Neutrophil (primary cell): Measurements from ENCODE around the gene RSF1.

Experiments
- H3K27ac ChIP-seq: fragments of 200-600 bp; sonication (generic); 2 replicates; pipeline ENCODE4 v1.5.1; 2016; ENCODE audit warnings: mild to moderate bottlenecking, moderate library complexity
- H3K27me3 ChIP-seq: fragments of 200-600 bp; sonication (generic); 2 replicates; pipeline ENCODE4 v1.6.0; 2016; ENCODE audit warnings: mild to moderate bottlenecking
- H3K36me3 ChIP-seq: fragments of 200-600 bp; sonication (generic); 2 replicates; pipeline ENCODE4 v1.5.1; 2017
- H3K4me1 ChIP-seq, 2 experiments: fragments of 200-600 bp in 1 of 2; sonication (generic) in 1 of 2; 1 replicate in 1 of 2; 2 replicates in 1 of 2; pipeline versions ENCODE4 v1.5.1 to v1.6.1; 2013 to 2016; ENCODE audit warnings: low read depth in 1 of 2, low read length in 1 of 2, mild to moderate bottlenecking in 1 of 2, moderate library complexity in 1 of 2; ENCODE audit not compliant: control insufficient read depth in 1 of 2, insufficient read depth in 1 of 2
- H3K4me3 ChIP-seq, 2 experiments: fragments of 200-600 bp in 1 of 2; sonication (generic) in 1 of 2; 1 replicate in 1 of 2; 2 replicates in 1 of 2; pipeline ENCODE4 v1.5.1; 2013 to 2016; ENCODE audit warnings: low read depth in 1 of 2, low read length in 1 of 2, mild to moderate bottlenecking in 1 of 2, moderate library complexity in 1 of 2
- H3K9me3 ChIP-seq: fragments of 200-600 bp; sonication (generic); 2 replicates; pipeline ENCODE4 v1.5.1; 2016
- CTCF ChIP-seq: fragments of 200-600 bp; sonication (generic); IDR thresholded peaks from 2 replicates; pipeline ENCODE4 v1.5.1; 2016; ENCODE audit warnings: antibody characterized with exemption

The RSF1 gene

DNA sequence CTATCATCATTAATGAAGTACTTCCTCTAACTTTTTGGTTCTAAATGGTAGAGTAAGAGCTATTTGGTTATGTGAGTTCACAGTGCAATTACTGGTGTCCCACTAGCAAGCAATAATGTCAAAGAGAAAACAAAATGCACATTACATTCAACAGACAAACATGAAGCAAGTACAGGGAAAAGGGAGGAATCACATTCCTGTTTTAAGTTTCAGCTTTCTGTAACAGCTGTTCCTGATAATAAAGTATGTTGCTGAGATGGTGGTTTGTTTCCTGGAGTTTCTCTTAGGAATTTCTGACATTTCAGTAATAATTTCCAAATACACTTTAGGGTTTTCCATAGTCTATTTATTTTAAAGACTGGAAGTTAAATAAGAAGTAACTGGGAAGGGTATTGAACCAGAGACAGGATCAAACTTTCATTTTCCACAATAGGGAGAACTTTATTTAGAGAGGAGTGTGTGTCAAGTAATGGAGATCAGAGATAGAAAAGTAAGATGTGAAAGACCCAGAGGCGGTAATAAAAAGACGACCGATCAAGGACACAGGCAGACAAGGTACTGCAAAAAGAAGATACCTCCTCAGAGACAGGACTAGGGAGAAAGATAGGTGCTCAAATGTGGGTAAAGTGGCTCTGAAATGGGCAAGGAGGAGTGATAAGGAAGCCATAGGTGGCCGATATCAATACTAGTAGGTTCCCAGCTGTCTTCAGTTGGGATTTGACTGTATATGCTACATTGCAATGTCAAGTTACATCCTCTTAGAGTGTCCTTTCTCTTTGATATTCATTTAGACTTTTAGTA, 162.1 kb downstream of the RSF1 start:
- no peaks in the 10 kb centered on the region for H3K36me3 ChIP-seq
- H3K27me3 ChIP-seq: no peaks in the 10 kb centered on the region
- no peaks in the 10 kb centered on the region for H3K4me1 ChIP-seq
- TF ChIP-seq CTCF: no peak
- H3K4me3 ChIP-seq: no peak overlapping the region
- no peaks in the 10 kb centered on the region for H3K9me3 ChIP-seq
- H3K27ac ChIP-seq: no peak overlapping the region

GRCh38 chr11:77656362-77656761, 164.2 kb downstream of the RSF1 start:
- H3K4me1 ChIP-seq: no peaks in the 10 kb centered on the region
- H3K9me3 ChIP-seq: no peaks in the 10 kb centered on the region
- no peak overlapping the region for H3K27ac ChIP-seq
- TF ChIP-seq CTCF: no peak
- H3K36me3 ChIP-seq: no peaks in the 10 kb centered on the region
- no peak overlapping the region for H3K4me3 ChIP-seq
- no peaks in the 10 kb centered on the region for H3K27me3 ChIP-seq

GRCh38 chr11:77654770-77655434, 165.6 kb downstream of the RSF1 start:
- Histone ChIP-seq H3K36me3 (no peaks in the 10 kb centered on the region), H3K9me3 (no peaks in the 10 kb centered on the region), H3K27ac (no peak overlapping the region), H3K4me3 (no peak overlapping the region), H3K4me1 (no peaks in the 10 kb centered on the region), H3K27me3 (no peaks in the 10 kb centered on the region)
- no peak for TF ChIP-seq CTCF

DNA sequence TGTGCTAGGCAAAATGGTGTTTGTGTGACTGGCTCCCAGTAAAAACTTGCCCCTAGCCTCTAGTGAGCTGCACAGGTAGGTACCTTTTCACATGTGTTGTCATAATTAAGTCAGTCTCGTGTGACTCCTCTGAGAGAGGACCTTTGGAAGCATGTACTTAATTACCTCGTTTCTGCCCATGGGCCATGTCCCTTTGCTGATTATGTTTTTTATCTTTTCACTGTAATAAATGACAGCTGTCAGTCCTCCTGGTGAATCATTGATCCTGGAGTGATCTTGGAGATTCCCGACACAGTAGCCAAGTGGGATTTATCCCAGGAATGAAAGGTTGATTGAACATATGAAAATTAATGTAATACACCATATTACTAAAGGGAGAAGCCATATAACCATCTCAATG, 170.4 kb downstream of the RSF1 start:
- H3K36me3 ChIP-seq: no peaks in the 10 kb centered on the region
- H3K27me3 ChIP-seq: peaks cover 7% of the 10 kb centered on the region
- H3K4me1 ChIP-seq: no peaks in the 10 kb centered on the region
- no peak for TF ChIP-seq CTCF
- H3K9me3 ChIP-seq: no peaks in the 10 kb centered on the region
- H3K27ac ChIP-seq: no peak overlapping the region
- H3K4me3 ChIP-seq: no peak overlapping the region

DNA sequence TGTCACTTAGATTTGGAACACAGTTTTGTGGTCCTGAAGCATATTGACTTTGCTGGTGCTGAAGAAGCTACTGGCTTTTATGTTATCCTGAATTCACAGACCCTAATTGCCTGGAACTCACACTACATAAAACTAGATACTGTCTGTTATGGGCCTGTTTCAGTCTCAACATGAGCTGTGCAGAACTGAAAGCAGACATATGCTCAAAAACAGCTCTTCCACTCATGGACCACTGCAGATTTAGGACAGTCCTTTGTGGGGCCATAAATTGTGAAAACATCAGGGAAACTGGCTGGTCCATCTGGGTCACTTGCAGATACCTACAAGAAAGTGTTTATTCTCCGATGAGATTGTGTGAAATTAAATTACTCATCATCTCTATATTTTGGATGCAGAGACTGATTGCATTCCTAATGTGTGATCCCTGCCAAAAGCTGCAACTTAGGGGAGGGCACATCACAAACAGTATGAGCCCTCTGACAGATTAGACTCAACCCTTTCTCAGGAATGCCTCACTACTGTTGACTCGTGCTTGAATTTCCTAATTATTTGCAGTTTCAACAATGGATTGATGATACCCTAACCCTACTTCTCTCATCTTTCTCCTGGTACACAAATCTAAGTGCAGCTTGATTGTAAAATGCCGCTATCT, 172.7 kb downstream of the RSF1 start:
- no peaks in the 10 kb centered on the region for H3K9me3 ChIP-seq
- TF ChIP-seq CTCF: no peak
- H3K27ac ChIP-seq: no peak overlapping the region
- no peak overlapping the region for H3K4me3 ChIP-seq
- no peaks in the 10 kb centered on the region for H3K36me3 ChIP-seq
- no peaks in the 10 kb centered on the region for H3K4me1 ChIP-seq
- peaks cover 16% of the 10 kb centered on the region for H3K27me3 ChIP-seq
